ENCODE measurements around the gene STUB1. TPM values are rescaled to one million over a fixed set of nuclear protein-coding genes. Genes with fewer than 3 reads are reported as not detected.

Gene STUB1
- total RNA-seq, 2 experiments from 2014 or later, result 72.4 to 85.5 TPM

DNA sequence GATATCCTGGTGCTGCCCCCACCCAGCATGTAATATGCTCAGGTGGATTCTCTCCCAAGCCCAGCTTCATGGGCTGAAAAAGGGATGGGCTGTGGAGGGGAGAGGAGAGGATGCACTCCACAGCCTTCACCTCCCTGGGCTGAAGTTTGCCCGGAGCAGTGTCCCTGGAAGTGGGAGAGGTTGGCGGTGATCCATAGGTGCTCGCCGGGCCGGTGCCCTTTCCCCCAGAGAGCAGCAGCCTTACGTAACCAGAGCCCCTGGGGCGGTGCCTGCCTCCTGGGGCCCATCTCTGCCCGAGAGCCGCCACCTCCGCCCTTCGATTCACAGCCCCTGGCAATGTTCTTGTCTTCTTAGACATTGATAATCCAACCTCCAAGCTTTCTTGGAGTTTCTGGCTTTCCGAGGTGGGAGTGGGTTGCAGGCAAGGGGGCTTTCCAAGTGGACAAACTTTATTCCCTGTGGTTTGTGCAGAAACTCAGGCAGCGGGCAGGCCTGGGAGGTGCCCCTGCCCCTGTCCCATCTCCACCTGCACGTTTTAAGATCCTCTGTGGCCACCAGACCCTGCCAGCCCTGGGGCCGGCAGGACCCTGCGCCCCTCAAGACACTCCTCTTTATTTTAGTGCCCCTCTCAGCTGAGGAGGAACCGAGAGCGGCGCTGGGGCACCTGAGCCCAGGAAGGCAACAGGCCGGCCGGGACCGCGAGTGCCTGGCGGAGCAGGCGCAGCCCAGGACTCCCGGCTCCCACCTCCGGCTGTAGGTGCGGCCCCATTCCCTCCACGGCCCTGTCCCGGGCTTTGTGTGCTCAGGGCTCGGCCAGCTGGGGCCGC is 34.1 kb upstream of the STUB1 start:
- Histone ChIP-seq H3K4me1 (ENCODE audit: insufficient read depth, low read length, poor library complexity, severe bottlenecking) (peaks cover 37% of the 10 kb centered on the region), H2AFZ (ENCODE audit: low read length) (no peak overlapping the region), H3K36me3 (ENCODE audit: insufficient read depth, low read length) (no peaks in the 10 kb centered on the region; the same call in 1 of the 2 replicates), H3K9me2 (ENCODE audit: insufficient read depth, low read length) (no peaks in the 10 kb centered on the region), H3K9me3 (ENCODE audit: low read length) (no peaks in the 10 kb centered on the region), H3K4me2 (ENCODE audit: low read length) (no peak overlapping the region), H4K20me1 (ENCODE audit: insufficient read depth, low read length) (no peaks in the 10 kb centered on the region), H3K4me3 (ENCODE audit: low read depth, low read length, poor library complexity, severe bottlenecking) (no peak overlapping the region), H3K79me2 (ENCODE audit: insufficient read depth, low read depth, low read length) (peaks cover 4% of the 10 kb centered on the region; the same call in 1 of the 2 replicates), H3K27ac (ENCODE audit: low read depth, low read length, poor library complexity, severe bottlenecking) (no peak overlapping the region)
- no TSS peak for BruUV-seq (replicated peaks)
- intact Hi-C loops (cut with micrococcal nuclease; ENCODE audit: unreplicated experiment), result no loop called here
- CTCF ChIA-PET (ENCODE audit: unreplicated experiment), result no interaction called here
- TF ChIP-seq, protein P1, sequence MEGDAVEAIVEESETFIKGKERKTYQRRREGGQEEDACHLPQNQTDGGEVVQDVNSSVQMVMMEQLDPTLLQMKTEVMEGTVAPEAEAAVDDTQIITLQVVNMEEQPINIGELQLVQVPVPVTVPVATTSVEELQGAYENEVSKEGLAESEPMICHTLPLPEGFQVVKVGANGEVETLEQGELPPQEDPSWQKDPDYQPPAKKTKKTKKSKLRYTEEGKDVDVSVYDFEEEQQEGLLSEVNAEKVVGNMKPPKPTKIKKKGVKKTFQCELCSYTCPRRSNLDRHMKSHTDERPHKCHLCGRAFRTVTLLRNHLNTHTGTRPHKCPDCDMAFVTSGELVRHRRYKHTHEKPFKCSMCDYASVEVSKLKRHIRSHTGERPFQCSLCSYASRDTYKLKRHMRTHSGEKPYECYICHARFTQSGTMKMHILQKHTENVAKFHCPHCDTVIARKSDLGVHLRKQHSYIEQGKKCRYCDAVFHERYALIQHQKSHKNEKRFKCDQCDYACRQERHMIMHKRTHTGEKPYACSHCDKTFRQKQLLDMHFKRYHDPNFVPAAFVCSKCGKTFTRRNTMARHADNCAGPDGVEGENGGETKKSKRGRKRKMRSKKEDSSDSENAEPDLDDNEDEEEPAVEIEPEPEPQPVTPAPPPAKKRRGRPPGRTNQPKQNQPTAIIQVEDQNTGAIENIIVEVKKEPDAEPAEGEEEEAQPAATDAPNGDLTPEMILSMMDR (conservative IDR thresholded peaks at IDR 0.05; ENCODE audit: low read length), result no peak
- no peak for TF ChIP-seq EZH2phosphoT487 (IDR thresholded peaks at IDR 0.05; ENCODE audit: borderline replicate concordance, low read depth, low read length)
- POLR2A ChIA-PET, result no interaction called here
- DNase-seq (ENCODE audit: low spot score), result no peak

DNA sequence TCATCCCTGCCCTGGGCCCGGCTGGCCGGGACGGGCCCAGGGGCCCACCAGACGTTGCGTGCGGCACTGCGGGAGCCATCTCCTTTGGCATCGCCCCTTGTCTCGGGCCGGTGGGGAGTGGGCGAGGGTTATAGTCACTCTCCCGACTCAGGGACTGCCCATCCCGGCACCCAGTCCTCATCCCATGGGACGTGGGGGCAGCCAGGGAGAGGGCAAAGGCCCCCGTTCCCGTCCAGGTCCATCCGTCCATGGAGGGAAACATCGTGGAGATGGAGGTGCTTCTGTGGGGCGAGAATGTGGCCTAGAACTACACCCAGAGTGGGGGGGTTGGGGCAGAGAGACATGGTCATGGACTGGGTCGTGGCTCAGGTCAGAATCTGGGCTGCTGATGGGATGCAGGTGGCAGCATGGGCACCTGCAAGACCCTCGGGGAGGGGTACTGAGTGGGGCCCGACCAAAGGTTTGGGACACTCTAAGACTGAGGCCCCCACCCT is 33.5 kb upstream of the STUB1 start:
- peaks cover 32% of the 10 kb centered on the region for H3K4me1 ChIP-seq (ENCODE audit: insufficient read depth, low read length, poor library complexity, severe bottlenecking)
- intact Hi-C loops (cut with micrococcal nuclease; ENCODE audit: unreplicated experiment), result no loop called here
- no peak overlapping the region for H3K4me2 ChIP-seq (ENCODE audit: low read length)
- TF ChIP-seq, protein P1 (conservative IDR thresholded peaks at IDR 0.05; ENCODE audit: low read length), result no peak
- no peak for TF ChIP-seq EZH2phosphoT487 (IDR thresholded peaks at IDR 0.05; ENCODE audit: borderline replicate concordance, low read depth, low read length)
- H3K4me3 ChIP-seq (ENCODE audit: low read depth, low read length, poor library complexity, severe bottlenecking), result no peak overlapping the region
- DNase-seq (ENCODE audit: low spot score), result no peak
- no peak overlapping the region for H2AFZ ChIP-seq (ENCODE audit: low read length)
- ChIA-PET POLR2A (no interaction called here), CTCF (ENCODE audit: unreplicated experiment) (no interaction called here)
- H3K9me3 ChIP-seq (ENCODE audit: low read length), result no peaks in the 10 kb centered on the region
- H3K36me3 ChIP-seq (ENCODE audit: insufficient read depth, low read length), result no peaks in the 10 kb centered on the region; the same call in 1 of the 2 replicates
- H3K79me2 ChIP-seq (ENCODE audit: insufficient read depth, low read depth, low read length), result peaks cover 4% of the 10 kb centered on the region; the same call in 1 of the 2 replicates
- no peak overlapping the region for H3K27ac ChIP-seq (ENCODE audit: low read depth, low read length, poor library complexity, severe bottlenecking)
- H4K20me1 ChIP-seq (ENCODE audit: insufficient read depth, low read length), result no peaks in the 10 kb centered on the region
- no TSS peak for BruUV-seq (replicated peaks)
- no peaks in the 10 kb centered on the region for H3K9me2 ChIP-seq (ENCODE audit: insufficient read depth, low read length)

All from OCI-LY7 (cell line).